ENCODE data around the gene TOP1. TPM values are rescaled to one million over a fixed set of nuclear protein-coding genes. Genes with fewer than 3 reads are reported as not detected.
A peak's percentile ranks its signal among the peaks of the same experiment; 100 is the strongest.

TOP1 gene
- total and polyA plus RNA-seq, 12 donors, result 19.6 to 96.6 (median 27.3) TPM

DNA sequence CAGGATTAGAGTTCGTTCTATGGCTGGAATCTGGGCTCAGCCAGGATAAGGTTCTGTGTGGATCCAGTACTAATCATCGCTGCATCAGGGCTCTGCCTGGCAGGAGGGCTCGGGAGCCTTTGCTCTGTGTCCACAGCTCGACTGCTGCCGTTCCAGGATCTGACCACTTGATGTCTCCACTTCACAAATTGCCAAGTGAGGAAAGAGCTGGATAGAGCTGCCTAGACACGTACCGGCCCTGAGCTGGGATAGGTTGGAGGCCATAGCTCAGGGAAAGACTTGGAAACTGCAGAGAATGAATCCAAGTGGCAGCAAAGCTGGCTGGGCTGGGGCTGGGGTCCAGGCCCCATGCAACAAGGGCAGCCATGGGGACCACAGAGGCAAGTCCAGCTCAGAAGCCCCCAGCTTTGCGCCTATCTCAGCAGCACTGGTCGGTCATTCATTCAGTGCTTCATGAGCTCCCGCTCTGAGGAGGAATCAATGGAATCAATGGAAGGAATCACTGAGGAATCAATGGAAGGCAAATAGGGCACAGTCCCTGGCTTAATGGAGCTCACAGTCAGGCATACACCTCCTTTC lies 38.0 kb upstream of the TOP1 start:
- no peak overlapping the region for H3K4me3 ChIP-seq
- intact Hi-C loops (cut with DNase I), result loop anchor here in 1 of 2 donors (10.0 kb wide), 1 partner anchor 104 kb away; no protein-coding TSS in a partner anchor

GRCh38 chr20:40991181-40991889 lies 37.3 kb upstream of the TOP1 start:
- H3K9me3 ChIP-seq (replicated peaks in 1 of 3), result no peaks in the 10 kb centered on the region
- no peaks in the 10 kb centered on the region for H3K27me3 ChIP-seq
- peak overlapping the region in 2 of 5 donors; percentile 2 to 33 for H3K27ac ChIP-seq
- 62 to 76% (median 68%) methylated on average over 2 of the region's 2 CpGs for WGBS, 4 donors
- DNase-seq, result peak in 3 of 7 donors; percentile 44 to 68 (median 62)
- intact Hi-C loops (cut with DNase I), result loop anchor here in 1 of 2 donors (10.0 kb wide), 1 partner anchor 103 kb away; no protein-coding TSS in a partner anchor
- TF ChIP-seq POLR2A (IDR thresholded peaks at IDR 0.05) (no peak), CTCF (IDR thresholded peaks at IDR 0.05) (no peak)
- H3K4me3 ChIP-seq, result no peak overlapping the region
- H3K36me3 ChIP-seq (replicated peaks in 1 of 2), result no peaks in the 10 kb centered on the region
- H3K4me1 ChIP-seq (replicated peaks in 1 of 2), result peaks cover 0 to 11% of the 10 kb centered on the region in 2 donors

More for the DNA sequence above, 38.0 kb upstream of the TOP1 start:
- Histone ChIP-seq H3K4me1 (replicated peaks in 1 of 2) (peaks cover 0 to 11% of the 10 kb centered on the region in 2 donors), H3K27me3 (no peaks in the 10 kb centered on the region), H3K36me3 (replicated peaks in 1 of 2) (no peaks in the 10 kb centered on the region), H3K9me3 (replicated peaks in 1 of 3) (no peaks in the 10 kb centered on the region), H3K27ac (peak overlapping the region in 1 of 5 donors; percentile 1)
- whole genome bisulfite sequencing, 4 donors, result 20 to 31% (median 30%) methylated on average over 7 to 10 of the region's 10 CpGs
- DNase-seq, result peak; percentile 84 to 95 (median 90)
- TF ChIP-seq POLR2A (IDR thresholded peaks at IDR 0.05) (no peak), CTCF (IDR thresholded peaks at IDR 0.05) (peak; percentile 61 to 95 (median 90))

GRCh38 chr20:40992349-40993113 lies 36.1 kb upstream of the TOP1 start:
- Histone ChIP-seq H3K9me3 (replicated peaks in 1 of 3) (no peaks in the 10 kb centered on the region), H3K27ac (no peak overlapping the region), H3K4me1 (replicated peaks in 1 of 2) (peaks cover 0 to 11% of the 10 kb centered on the region in 2 donors), H3K27me3 (no peaks in the 10 kb centered on the region), H3K36me3 (replicated peaks in 1 of 2) (no peaks in the 10 kb centered on the region), H3K4me3 (no peak overlapping the region)
- no peak for TF ChIP-seq CTCF (IDR thresholded peaks at IDR 0.05)
- DNase-seq, result no peak
- intact Hi-C loops (cut with DNase I), result loop anchor here in 1 of 2 donors (10.0 kb wide), 1 partner anchor 102 kb away; no protein-coding TSS in a partner anchor
- 94 to 98% (median 97%) methylated on average over 2 of the region's 2 CpGs for WGBS, 4 donors
